ENCODE data around the gene FAAH2.
A peak's percentile ranks its signal among the peaks of the same experiment; 100 is the strongest.

Gene FAAH2

GRCh38 chrX:57445832-57446231 is 159.3 kb downstream of the FAAH2 start:
- no peaks in the 10 kb centered on the region for H3K27me3 Mint-ChIP-seq (ENCODE audit: low read depth)
- H3K4me3 Mint-ChIP-seq, result no peak overlapping the region
- H3K27ac Mint-ChIP-seq, result no peak overlapping the region
- H3K9me3 Mint-ChIP-seq, result no peaks in the 10 kb centered on the region
- no peaks in the 10 kb centered on the region for H3K4me1 Mint-ChIP-seq (ENCODE audit: low read depth)
- H3K36me3 Mint-ChIP-seq (ENCODE audit: low read depth), result peaks cover 23% of the 10 kb centered on the region

GRCh38 chrX:57447856-57448255 is 161.3 kb downstream of the FAAH2 start:
- Mint-ChIP-seq H3K27me3 (ENCODE audit: low read depth) (no peaks in the 10 kb centered on the region), H3K4me3 (no peak overlapping the region), H3K27ac (no peak overlapping the region), H3K4me1 (ENCODE audit: low read depth) (no peaks in the 10 kb centered on the region), H3K36me3 (ENCODE audit: low read depth) (peaks cover 21% of the 10 kb centered on the region), H3K9me3 (no peaks in the 10 kb centered on the region)

- no peak overlapping the region for H3K27ac Mint-ChIP-seq
- H3K36me3 Mint-ChIP-seq (ENCODE audit: low read depth), result peaks cover 15% of the 10 kb centered on the region
- no peaks in the 10 kb centered on the region for H3K27me3 Mint-ChIP-seq (ENCODE audit: low read depth)
- peaks cover 8% of the 10 kb centered on the region for H3K9me3 Mint-ChIP-seq
- H3K4me1 Mint-ChIP-seq (ENCODE audit: low read depth), result peaks cover 6% of the 10 kb centered on the region
- no peak overlapping the region for H3K4me3 Mint-ChIP-seq
Measured at GRCh38 chrX:57451426-57452020, 165.0 kb downstream of the FAAH2 start.

DNA sequence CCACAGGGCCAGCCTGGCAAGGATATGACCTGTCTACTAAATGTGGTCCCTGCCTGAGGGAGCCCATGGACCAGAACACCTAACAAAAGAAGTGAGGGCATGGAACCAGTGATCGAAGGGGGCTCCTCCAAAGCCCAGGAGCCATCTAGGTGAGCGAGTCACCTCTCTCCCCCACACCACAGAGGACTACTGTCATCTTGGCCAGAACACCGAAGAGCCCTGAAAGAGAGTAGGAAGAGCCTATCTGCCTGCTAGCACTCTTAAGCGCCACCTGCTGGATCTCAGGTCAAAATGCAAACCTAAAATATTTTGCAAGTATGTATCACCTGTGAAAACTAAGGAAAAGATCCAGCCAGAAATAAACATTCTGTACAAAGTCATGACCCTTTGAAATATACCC is 167.4 kb downstream of the FAAH2 start:
- no peak overlapping the region for H3K4me3 Mint-ChIP-seq
- H3K27me3 Mint-ChIP-seq (ENCODE audit: low read depth), result no peaks in the 10 kb centered on the region
- peak overlapping the region; percentile 9 for H3K27ac Mint-ChIP-seq
- H3K36me3 Mint-ChIP-seq (ENCODE audit: low read depth), result peaks cover 11% of the 10 kb centered on the region
- peaks cover 6% of the 10 kb centered on the region for H3K4me1 Mint-ChIP-seq (ENCODE audit: low read depth)
- H3K9me3 Mint-ChIP-seq, result peaks cover 11% of the 10 kb centered on the region

- Mint-ChIP-seq H3K27me3 (ENCODE audit: low read depth) (no peaks in the 10 kb centered on the region), H3K27ac (no peak overlapping the region), H3K9me3 (peaks cover 7% of the 10 kb centered on the region), H3K4me1 (ENCODE audit: low read depth) (peaks cover 1% of the 10 kb centered on the region), H3K36me3 (ENCODE audit: low read depth) (peaks cover 5% of the 10 kb centered on the region), H3K4me3 (no peak overlapping the region)
Measured at GRCh38 chrX:57481514-57481913, 195.0 kb downstream of the FAAH2 start.

DNA sequence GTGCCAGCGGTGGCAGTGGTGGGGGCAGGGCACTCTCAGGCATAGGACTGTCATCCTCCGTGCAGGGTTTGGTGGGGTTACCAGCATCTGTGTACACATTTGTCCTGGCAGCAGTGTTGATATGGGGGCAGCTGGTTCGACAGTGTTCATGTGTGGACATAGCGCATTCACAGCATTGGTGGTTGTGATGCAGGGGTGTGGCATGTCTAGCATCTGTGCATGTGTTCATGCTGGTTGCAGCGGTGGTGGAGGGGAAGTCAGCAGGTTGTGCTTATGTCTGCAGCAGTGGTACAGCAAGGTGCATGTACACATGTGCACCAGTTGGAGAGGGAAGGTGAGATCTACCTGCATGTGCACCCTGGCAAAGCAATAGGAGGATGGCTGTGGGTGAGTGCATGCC is 230.0 kb downstream of the FAAH2 start:
- Mint-ChIP-seq H3K9me3 (no peaks in the 10 kb centered on the region), H3K4me1 (ENCODE audit: low read depth) (no peaks in the 10 kb centered on the region), H3K36me3 (ENCODE audit: low read depth) (no peaks in the 10 kb centered on the region), H3K27ac (no peak overlapping the region), H3K4me3 (no peak overlapping the region), H3K27me3 (ENCODE audit: low read depth) (no peaks in the 10 kb centered on the region)

- Mint-ChIP-seq H3K4me1 (ENCODE audit: low read depth) (no peaks in the 10 kb centered on the region), H3K9me3 (no peaks in the 10 kb centered on the region), H3K36me3 (ENCODE audit: low read depth) (no peaks in the 10 kb centered on the region), H3K4me3 (no peak overlapping the region), H3K27ac (no peak overlapping the region), H3K27me3 (ENCODE audit: low read depth) (no peaks in the 10 kb centered on the region)
Measured at GRCh38 chrX:57519578-57520118, 233.1 kb downstream of the FAAH2 start.

DNA sequence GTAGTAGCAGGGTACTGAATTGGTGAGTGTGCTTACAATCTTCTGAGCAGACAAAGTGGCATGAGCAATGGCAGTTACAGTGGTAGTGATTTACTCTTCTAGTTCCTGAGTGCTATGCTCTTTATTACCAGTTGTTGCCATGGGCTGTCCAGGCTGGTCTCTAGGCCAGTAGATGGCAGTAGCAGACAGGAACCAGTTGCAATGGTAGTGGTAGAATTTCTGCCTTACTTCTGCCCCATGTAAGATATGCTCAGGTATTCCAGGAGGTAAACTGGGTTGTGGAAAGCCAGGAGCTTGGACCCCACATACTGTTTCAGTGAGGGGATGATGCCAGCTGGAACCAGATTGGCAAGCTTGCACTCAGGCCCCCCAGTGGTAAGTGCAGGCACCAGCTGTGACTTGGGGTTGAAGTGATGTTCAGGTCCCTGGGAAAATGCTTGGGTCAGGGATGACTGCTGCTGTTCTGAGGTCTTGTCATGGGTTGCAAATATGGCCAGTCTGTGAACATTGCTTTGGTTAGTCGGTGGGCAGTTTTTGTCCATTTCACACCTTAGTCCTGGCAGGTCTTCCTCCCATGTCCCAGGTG is 242.3 kb downstream of the FAAH2 start:
- H3K27me3 Mint-ChIP-seq (ENCODE audit: low read depth), result no peaks in the 10 kb centered on the region
- H3K4me3 Mint-ChIP-seq, result no peak overlapping the region
- no peaks in the 10 kb centered on the region for H3K4me1 Mint-ChIP-seq (ENCODE audit: low read depth)
- H3K36me3 Mint-ChIP-seq (ENCODE audit: low read depth), result no peaks in the 10 kb centered on the region
- H3K27ac Mint-ChIP-seq, result no peak overlapping the region
- H3K9me3 Mint-ChIP-seq, result no peaks in the 10 kb centered on the region
